Activated CD8-positive, alpha-beta T cell treated with anti-CD3 and anti-CD28 coated beads for 36 hours (primary cell): Measurements from ENCODE around the gene UNC5A. TPM values are rescaled to one million over a fixed set of nuclear protein-coding genes. Genes with fewer than 3 reads are reported as not detected.

Source experiments
- ATAC-seq: fragments of 200-7000 bp; cut with Tn5 transposase; one replicate; pipeline ENCODE4 v1.10.0; 2021; ENCODE audit warnings: mild to moderate bottlenecking, moderate library complexity
- CTCF ChIA-PET: fragments of 350-600 bp; sonication (Branson Sonifier 250); formaldehyde crosslinking; loops from one replicate; lab custom pipeline; 2021; ENCODE audit warnings: antibody characterized with exemption; lab: Charles Lee
- POLR2A ChIA-PET: fragments of 350-600 bp; sonication (Branson Sonifier 250); formaldehyde crosslinking; loops from one replicate; lab custom pipeline; 2021; ENCODE audit warnings: antibody characterized with exemption; lab: Charles Lee
- DNase-seq: peaks from one replicate; pipeline ENCODE4 v3.0.0-alpha.2; 2020
- H3K27ac Mint-ChIP-seq: one replicate; pipeline ENCODE4 v1.8.0; 2021; ENCODE audit warnings: mild to moderate bottlenecking, mixed read lengths
- H3K27me3 Mint-ChIP-seq: one replicate; pipeline ENCODE4 v1.8.0; 2021; ENCODE audit warnings: mixed read lengths
- H3K36me3 Mint-ChIP-seq: one replicate; pipeline ENCODE4 v1.8.0; 2021; ENCODE audit warnings: low read depth, mixed read lengths
- H3K4me1 Mint-ChIP-seq: one replicate; pipeline ENCODE4 v1.8.0; 2021; ENCODE audit warnings: low read depth, mixed read lengths
- H3K4me3 Mint-ChIP-seq: one replicate; pipeline ENCODE4 v1.8.0; 2021; ENCODE audit warnings: mild to moderate bottlenecking, moderate library complexity, mixed read lengths
- H3K9me3 Mint-ChIP-seq: one replicate; pipeline ENCODE4 v1.8.0; 2021; ENCODE audit warnings: mixed read lengths
- CTCF ChIP-seq: fragments of 200-600 bp; IDR thresholded peaks from one replicate; pipeline ENCODE4 v1.8.0; 2022; ENCODE audit warnings: antibody characterized with exemption, mild to moderate bottlenecking
- intact Hi-C: fragments of 100-400 bp; cut with micrococcal nuclease; formaldehyde crosslinking; loops from one replicate; pipeline ENCODE4 v1.10.0; 2022
- total RNA-seq, 2 experiments: library from RNA; stranded (reverse); gene quantifications; one replicate each; pipeline ENCODE4 v1.2.3, GENCODE V29; 2021

The UNC5A gene
- total RNA-seq, 2 experiments from 2014 or later, result not detected

DNA sequence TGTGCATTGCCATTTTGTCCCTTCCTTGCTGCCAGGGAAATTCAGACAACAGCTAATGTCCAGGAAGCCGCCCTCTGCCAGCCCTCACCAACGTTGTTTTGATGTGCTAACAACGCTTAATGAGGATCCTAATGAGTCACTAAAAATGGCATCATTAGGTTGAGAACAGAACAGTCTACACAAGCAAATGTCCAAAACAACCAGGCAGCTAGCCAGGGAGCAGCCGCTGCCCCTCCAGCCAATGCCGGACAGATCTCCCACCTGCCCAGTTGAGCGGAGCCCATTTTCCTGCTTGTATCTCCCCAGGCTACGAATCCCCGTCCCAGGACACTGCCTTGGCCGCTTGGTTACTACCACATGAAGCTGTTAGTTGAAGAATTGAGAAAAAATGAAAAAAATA, 40.4 kb upstream of the UNC5A start:
- POLR2A ChIA-PET, result no interaction called here
- Mint-ChIP-seq H3K9me3 (peaks cover 12% of the 10 kb centered on the region), H3K36me3 (no peaks in the 10 kb centered on the region), H3K4me3 (no peak overlapping the region), H3K27ac (no peak overlapping the region), H3K27me3 (peaks cover 28% of the 10 kb centered on the region), H3K4me1 (no peaks in the 10 kb centered on the region)
- TF ChIP-seq CTCF, result no peak
- CTCF ChIA-PET, result no interaction called here
- no peak for ATAC-seq
- intact Hi-C loops, result no loop called here
- DNase-seq, result no peak

DNA sequence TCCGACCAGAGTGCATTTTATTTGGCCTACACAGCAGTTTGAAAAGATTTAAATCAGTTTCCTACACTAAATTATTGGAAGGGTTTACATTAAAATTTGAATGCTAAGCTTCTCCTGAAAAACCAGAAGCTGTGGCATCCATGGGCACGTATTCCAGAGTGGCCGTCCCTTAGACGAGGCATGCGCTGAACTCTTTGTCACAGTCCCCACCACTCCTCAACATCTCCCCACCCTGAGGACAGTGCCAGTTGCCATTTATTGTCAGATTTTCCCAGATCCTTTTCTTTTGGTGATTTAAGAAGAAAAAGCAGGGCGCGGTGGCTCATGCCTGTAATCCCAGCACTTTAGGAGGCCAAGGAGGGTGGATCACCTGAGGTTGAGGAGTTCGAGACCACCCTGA, 39.9 kb upstream of the UNC5A start:
- TF ChIP-seq CTCF, result no peak
- no peak for DNase-seq

DNA sequence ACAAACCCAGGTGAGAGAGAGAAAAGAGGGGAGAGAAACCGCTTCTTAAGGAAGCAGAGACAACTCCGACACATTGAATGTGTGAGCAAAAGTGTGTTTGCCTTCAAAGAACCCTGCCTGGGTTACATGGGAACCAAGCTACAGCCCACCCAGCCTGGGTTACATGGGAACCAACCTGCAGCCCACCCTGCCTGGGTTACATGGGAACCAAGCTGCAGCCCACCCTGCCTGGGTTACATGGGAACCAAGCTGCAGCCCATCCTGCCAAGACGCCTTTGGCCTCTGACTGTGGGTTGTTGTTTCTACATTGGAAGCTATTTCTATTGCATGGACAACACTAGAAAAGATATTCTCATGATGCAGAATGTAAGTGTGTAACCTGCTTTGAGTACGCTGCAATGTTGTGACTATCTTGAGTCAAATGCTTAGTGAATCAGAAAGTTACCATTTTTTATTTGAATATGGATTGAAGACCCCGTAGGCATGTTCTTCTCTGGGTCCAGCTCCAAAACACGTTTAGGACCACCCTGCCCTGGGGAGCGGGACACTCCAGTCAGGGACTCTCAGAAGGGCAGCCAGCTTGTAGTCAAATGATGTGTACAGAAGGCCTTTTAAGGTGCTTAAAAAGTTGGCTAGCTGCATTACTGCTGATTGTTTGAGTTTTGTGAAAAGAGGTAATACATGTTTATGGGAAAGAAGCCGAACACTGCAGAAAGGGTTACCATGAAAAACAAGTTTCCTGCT, 39.1 kb upstream of the UNC5A start:
- no peak for ATAC-seq
- no peak overlapping the region for H3K27ac Mint-ChIP-seq
- no peaks in the 10 kb centered on the region for H3K36me3 Mint-ChIP-seq
- intact Hi-C loops, result no loop called here
- no peaks in the 10 kb centered on the region for H3K4me1 Mint-ChIP-seq
- H3K9me3 Mint-ChIP-seq, result no peaks in the 10 kb centered on the region
- ChIA-PET CTCF (interaction anchor here (1.2 to 2.3 kb wide), 2 partner anchors 111 to 113 kb away, joined by 3 to 10 read pairs; no protein-coding TSS in a partner anchor), POLR2A (no interaction called here)
- DNase-seq, result no peak
- peaks cover 35% of the 10 kb centered on the region for H3K27me3 Mint-ChIP-seq
- TF ChIP-seq CTCF, result no peak
- H3K4me3 Mint-ChIP-seq, result no peak overlapping the region

More for the DNA sequence above, 39.9 kb upstream of the UNC5A start:
- ATAC-seq, result no peak
- no peaks in the 10 kb centered on the region for H3K4me1 Mint-ChIP-seq
- H3K36me3 Mint-ChIP-seq, result no peaks in the 10 kb centered on the region
- H3K9me3 Mint-ChIP-seq, result peaks cover 7% of the 10 kb centered on the region
- H3K4me3 Mint-ChIP-seq, result no peak overlapping the region
- ChIA-PET CTCF (interaction anchor here (2.3 kb wide), 1 partner anchor 110 kb away, joined by 10 read pairs; no protein-coding TSS in a partner anchor), POLR2A (no interaction called here)
- peaks cover 33% of the 10 kb centered on the region for H3K27me3 Mint-ChIP-seq
- intact Hi-C loops, result no loop called here
- no peak overlapping the region for H3K27ac Mint-ChIP-seq

DNA sequence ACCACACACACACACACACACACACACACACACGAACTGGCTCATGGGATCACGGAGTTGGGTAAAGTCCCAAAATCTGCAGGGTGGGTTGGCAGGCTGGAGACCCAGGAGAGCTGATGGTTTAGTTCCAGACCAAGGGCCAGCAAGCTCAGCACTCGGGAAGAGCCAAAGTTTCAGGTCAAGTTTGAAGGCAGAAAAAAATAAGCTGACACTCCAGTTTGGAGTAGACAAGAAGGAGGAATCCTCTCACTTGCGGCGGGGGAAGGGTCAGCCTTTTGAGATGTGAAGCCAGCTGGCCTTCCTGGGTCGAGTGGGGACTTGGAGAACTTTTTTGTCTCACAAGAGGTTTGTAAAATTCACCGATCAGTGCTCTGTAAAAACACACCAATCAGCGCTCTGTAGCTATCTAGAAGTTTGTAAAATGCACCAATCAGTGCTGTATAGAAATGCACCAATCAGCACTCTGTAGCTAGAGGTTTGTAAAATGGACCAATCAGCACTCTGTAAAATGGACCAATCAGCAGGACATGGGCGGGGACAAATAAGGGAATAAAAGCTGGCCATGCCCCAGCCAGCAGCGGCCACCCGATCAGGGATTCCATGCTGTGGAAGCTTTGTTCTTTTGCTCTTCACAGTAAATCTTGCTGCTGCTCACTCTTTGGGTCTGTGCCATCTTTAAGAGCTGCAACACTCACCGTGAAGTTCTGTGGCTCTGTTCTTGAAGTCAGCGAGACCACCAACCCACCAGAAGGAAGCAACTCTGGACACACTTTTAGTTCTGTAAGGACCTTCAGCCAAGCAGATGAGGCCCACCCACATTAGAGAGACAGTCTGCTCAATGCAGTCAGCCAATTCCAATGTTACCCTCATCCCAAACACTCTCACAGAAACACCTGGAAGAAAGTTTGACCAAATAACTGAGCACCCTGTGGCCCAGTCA, 37.8 kb upstream of the UNC5A start:
- no peaks in the 10 kb centered on the region for H3K9me3 Mint-ChIP-seq
- no peak for TF ChIP-seq CTCF
- DNase-seq, result no peak
- no peaks in the 10 kb centered on the region for H3K4me1 Mint-ChIP-seq
- ATAC-seq, result no peak
- H3K4me3 Mint-ChIP-seq, result no peak overlapping the region
- intact Hi-C loops, result no loop called here
- ChIA-PET CTCF (interaction anchor here (2.3 kb wide), 1 partner anchor 112 kb away, joined by 10 read pairs; no protein-coding TSS in a partner anchor), POLR2A (interaction anchor here (0.8 kb wide), 1 partner anchor 16 kb away, joined by 3 read pairs; no protein-coding TSS in a partner anchor)
- H3K27ac Mint-ChIP-seq, result no peak overlapping the region
- no peaks in the 10 kb centered on the region for H3K36me3 Mint-ChIP-seq
- H3K27me3 Mint-ChIP-seq, result peaks cover 33% of the 10 kb centered on the region
